HG02870 (cell line): ENCODE data around the gene SKAP1.
"Not testable (repeated sequence)": the region's sequence is repeated elsewhere in the genome, so short reads cannot be mapped to it uniquely, and the experiment has no call there.

Experiments
- ATAC-seq: cut with Tn5 transposase; IDR thresholded peaks from one replicate; pipeline ENCODE4 v1.9.1; 2021; ENCODE audit warnings: mild to moderate bottlenecking, moderate library complexity; ENCODE audit not compliant: unreplicated experiment

The SKAP1 gene

GRCh38 chr17:48228720-48229119 is 201.3 kb downstream of the SKAP1 start:
- no peak for ATAC-seq

GRCh38 chr17:48225725-48226567 is 204.1 kb downstream of the SKAP1 start:
- ATAC-seq, result no peak

- no peak for ATAC-seq
Observed at GRCh38 chr17:48223945-48224344, 206.1 kb downstream of the SKAP1 start.

- ATAC-seq, result no peak
Observed at GRCh38 chr17:48219617-48220016, 210.4 kb downstream of the SKAP1 start.

- ATAC-seq, result no peak
Observed at GRCh38 chr17:48215583-48216139, 214.4 kb downstream of the SKAP1 start.

- ATAC-seq, result no peak
Observed at GRCh38 chr17:48213797-48214196, 216.2 kb downstream of the SKAP1 start.

GRCh38 chr17:48211787-48212186 is 218.2 kb downstream of the SKAP1 start:
- ATAC-seq, result no peak

GRCh38 chr17:48211011-48211410 is 219.0 kb downstream of the SKAP1 start:
- no peak for ATAC-seq

GRCh38 chr17:48209973-48210372 is 220.0 kb downstream of the SKAP1 start:
- ATAC-seq, result no peak

- no peak for ATAC-seq
Observed at GRCh38 chr17:48207776-48208544, 222.1 kb downstream of the SKAP1 start.

- ATAC-seq, result not testable (repeated sequence)
Observed at GRCh38 chr17:48207036-48207435, 223.0 kb downstream of the SKAP1 start.

- no peak for ATAC-seq
Observed at GRCh38 chr17:48202959-48203358, 227.1 kb downstream of the SKAP1 start.

GRCh38 chr17:48198950-48199541 is 231.0 kb downstream of the SKAP1 start:
- no peak for ATAC-seq

GRCh38 chr17:48195910-48196309 is 234.1 kb downstream of the SKAP1 start:
- ATAC-seq, result no peak

- no peak for ATAC-seq
Observed at GRCh38 chr17:48194097-48194550, 235.9 kb downstream of the SKAP1 start.

GRCh38 chr17:48192321-48192731 is 237.7 kb downstream of the SKAP1 start:
- ATAC-seq, result no peak

GRCh38 chr17:48191362-48191761 is 238.7 kb downstream of the SKAP1 start:
- ATAC-seq, result no peak

- ATAC-seq, result no peak
Observed at GRCh38 chr17:48190871-48191270, 239.1 kb downstream of the SKAP1 start.

- no peak for ATAC-seq
Observed at GRCh38 chr17:48187872-48188608, 242.0 kb downstream of the SKAP1 start.

GRCh38 chr17:48186317-48186716 is 243.7 kb downstream of the SKAP1 start:
- not testable (repeated sequence) for ATAC-seq

GRCh38 chr17:48184721-48185120 is 245.3 kb downstream of the SKAP1 start:
- ATAC-seq, result no peak
